ENCODE data around the gene KLHL1.

The KLHL1 gene

GRCh38 chr13:70014337-70014736 is 93.9 kb downstream of the KLHL1 start:
- H3K27ac ChIP-seq (ENCODE audit: low read depth, low read length), result no peak overlapping the region
- H3K36me3 ChIP-seq (ENCODE audit: insufficient read depth, low read length), result no peaks in the 10 kb centered on the region
- no peak overlapping the region for H3K4me3 ChIP-seq (ENCODE audit: low read length)
- H3K9ac ChIP-seq (ENCODE audit: low read depth, low read length), result no peak overlapping the region
- H3K27me3 ChIP-seq (ENCODE audit: insufficient read depth, low read length), result no peaks in the 10 kb centered on the region
- peaks cover 4% of the 10 kb centered on the region for H3K9me3 ChIP-seq (ENCODE audit: insufficient read depth, low read depth, low read length)
- H3K4me1 ChIP-seq (ENCODE audit: insufficient read depth, low read length), result no peaks in the 10 kb centered on the region

GRCh38 chr13:69999875-70000274 is 108.4 kb downstream of the KLHL1 start:
- no peaks in the 10 kb centered on the region for H3K9me3 ChIP-seq (ENCODE audit: insufficient read depth, low read depth, low read length)
- H3K9ac ChIP-seq (ENCODE audit: low read depth, low read length), result no peak overlapping the region
- WGBS, result 94% methylated on average over 1 of the region's 2 CpGs
- no peaks in the 10 kb centered on the region for H3K36me3 ChIP-seq (ENCODE audit: insufficient read depth, low read length)
- H3K4me3 ChIP-seq (ENCODE audit: low read length), result no peak overlapping the region
- H3K27ac ChIP-seq (ENCODE audit: low read depth, low read length), result no peak overlapping the region
- no peaks in the 10 kb centered on the region for H3K4me1 ChIP-seq (ENCODE audit: insufficient read depth, low read length)
- H3K27me3 ChIP-seq (ENCODE audit: insufficient read depth, low read length), result no peaks in the 10 kb centered on the region

GRCh38 chr13:69997061-69997460 is 111.2 kb downstream of the KLHL1 start:
- no peaks in the 10 kb centered on the region for H3K4me1 ChIP-seq (ENCODE audit: insufficient read depth, low read length)
- no peak overlapping the region for H3K4me3 ChIP-seq (ENCODE audit: low read length)
- H3K27me3 ChIP-seq (ENCODE audit: insufficient read depth, low read length), result no peaks in the 10 kb centered on the region
- H3K36me3 ChIP-seq (ENCODE audit: insufficient read depth, low read length), result no peaks in the 10 kb centered on the region
- WGBS, result 99% methylated on average over 4 of the region's 4 CpGs
- no peaks in the 10 kb centered on the region for H3K9me3 ChIP-seq (ENCODE audit: insufficient read depth, low read depth, low read length)
- no peak overlapping the region for H3K27ac ChIP-seq (ENCODE audit: low read depth, low read length)
- H3K9ac ChIP-seq (ENCODE audit: low read depth, low read length), result no peak overlapping the region

GRCh38 chr13:69980799-69981198 is 127.5 kb downstream of the KLHL1 start:
- Histone ChIP-seq H3K9me3 (ENCODE audit: insufficient read depth, low read depth, low read length) (no peaks in the 10 kb centered on the region), H3K36me3 (ENCODE audit: insufficient read depth, low read length) (no peaks in the 10 kb centered on the region), H3K9ac (ENCODE audit: low read depth, low read length) (no peak overlapping the region), H3K27ac (ENCODE audit: low read depth, low read length) (no peak overlapping the region), H3K4me3 (ENCODE audit: low read length) (no peak overlapping the region), H3K27me3 (ENCODE audit: insufficient read depth, low read length) (no peaks in the 10 kb centered on the region), H3K4me1 (ENCODE audit: insufficient read depth, low read length) (no peaks in the 10 kb centered on the region)

GRCh38 chr13:69975496-69975895 is 132.8 kb downstream of the KLHL1 start:
- H3K9ac ChIP-seq (ENCODE audit: low read depth, low read length), result no peak overlapping the region
- H3K36me3 ChIP-seq (ENCODE audit: insufficient read depth, low read length), result no peaks in the 10 kb centered on the region
- H3K9me3 ChIP-seq (ENCODE audit: insufficient read depth, low read depth, low read length), result no peaks in the 10 kb centered on the region
- 99% methylated on average over 2 of the region's 2 CpGs for WGBS
- no peaks in the 10 kb centered on the region for H3K4me1 ChIP-seq (ENCODE audit: insufficient read depth, low read length)
- no peak overlapping the region for H3K27ac ChIP-seq (ENCODE audit: low read depth, low read length)
- H3K4me3 ChIP-seq (ENCODE audit: low read length), result no peak overlapping the region
- H3K27me3 ChIP-seq (ENCODE audit: insufficient read depth, low read length), result no peaks in the 10 kb centered on the region

GRCh38 chr13:69970520-69970919 is 137.7 kb downstream of the KLHL1 start:
- Histone ChIP-seq H3K27ac (ENCODE audit: low read depth, low read length) (no peak overlapping the region), H3K36me3 (ENCODE audit: insufficient read depth, low read length) (no peaks in the 10 kb centered on the region), H3K9ac (ENCODE audit: low read depth, low read length) (no peak overlapping the region), H3K4me1 (ENCODE audit: insufficient read depth, low read length) (no peaks in the 10 kb centered on the region; the same call in 1 of the 2 replicates), H3K27me3 (ENCODE audit: insufficient read depth, low read length) (no peaks in the 10 kb centered on the region), H3K4me3 (ENCODE audit: low read length) (no peak overlapping the region), H3K9me3 (ENCODE audit: insufficient read depth, low read depth, low read length) (no peaks in the 10 kb centered on the region)
- 62% methylated on average over 2 of the region's 2 CpGs for WGBS

- Histone ChIP-seq H3K9me3 (ENCODE audit: insufficient read depth, low read depth, low read length) (no peaks in the 10 kb centered on the region), H3K27me3 (ENCODE audit: insufficient read depth, low read length) (no peaks in the 10 kb centered on the region), H3K27ac (ENCODE audit: low read depth, low read length) (no peak overlapping the region), H3K4me1 (ENCODE audit: insufficient read depth, low read length) (peaks cover 13% of the 10 kb centered on the region), H3K9ac (ENCODE audit: low read depth, low read length) (no peak overlapping the region), H3K4me3 (ENCODE audit: low read length) (no peak overlapping the region), H3K36me3 (ENCODE audit: insufficient read depth, low read length) (no peaks in the 10 kb centered on the region)
- 94% methylated on average over 1 of the region's 2 CpGs for WGBS
Measured at GRCh38 chr13:69959046-69959445, 149.2 kb downstream of the KLHL1 start.

GRCh38 chr13:69956839-69957238 is 151.4 kb downstream of the KLHL1 start:
- H3K9me3 ChIP-seq (ENCODE audit: insufficient read depth, low read depth, low read length), result no peaks in the 10 kb centered on the region
- peaks cover 13% of the 10 kb centered on the region for H3K4me1 ChIP-seq (ENCODE audit: insufficient read depth, low read length)
- no peak overlapping the region for H3K9ac ChIP-seq (ENCODE audit: low read depth, low read length)
- no peaks in the 10 kb centered on the region for H3K27me3 ChIP-seq (ENCODE audit: insufficient read depth, low read length)
- 100% methylated on average over 4 of the region's 5 CpGs for WGBS
- H3K36me3 ChIP-seq (ENCODE audit: insufficient read depth, low read length), result no peaks in the 10 kb centered on the region
- no peak overlapping the region for H3K4me3 ChIP-seq (ENCODE audit: low read length)
- no peak overlapping the region for H3K27ac ChIP-seq (ENCODE audit: low read depth, low read length)

GRCh38 chr13:69956349-69956748 is 151.9 kb downstream of the KLHL1 start:
- Histone ChIP-seq H3K27ac (ENCODE audit: low read depth, low read length) (no peak overlapping the region), H3K4me3 (ENCODE audit: low read length) (no peak overlapping the region)

GRCh38 chr13:69955271-69955670 is 153.0 kb downstream of the KLHL1 start:
- Histone ChIP-seq H3K9me3 (ENCODE audit: insufficient read depth, low read depth, low read length) (no peaks in the 10 kb centered on the region), H3K27ac (ENCODE audit: low read depth, low read length) (no peak overlapping the region), H3K4me1 (ENCODE audit: insufficient read depth, low read length) (peaks cover 13% of the 10 kb centered on the region), H3K4me3 (ENCODE audit: low read length) (no peak overlapping the region), H3K9ac (ENCODE audit: low read depth, low read length) (no peak overlapping the region), H3K27me3 (ENCODE audit: insufficient read depth, low read length) (no peaks in the 10 kb centered on the region), H3K36me3 (ENCODE audit: insufficient read depth, low read length) (no peaks in the 10 kb centered on the region)

More at GRCh38 chr13:69956349-69956748, 151.9 kb downstream of the KLHL1 start:
- no peaks in the 10 kb centered on the region for H3K36me3 ChIP-seq (ENCODE audit: insufficient read depth, low read length)
- no peaks in the 10 kb centered on the region for H3K27me3 ChIP-seq (ENCODE audit: insufficient read depth, low read length)
- H3K9me3 ChIP-seq (ENCODE audit: insufficient read depth, low read depth, low read length), result no peaks in the 10 kb centered on the region
- H3K4me1 ChIP-seq (ENCODE audit: insufficient read depth, low read length), result peaks cover 13% of the 10 kb centered on the region
- H3K9ac ChIP-seq (ENCODE audit: low read depth, low read length), result no peak overlapping the region
- 98% methylated on average over 2 of the region's 2 CpGs for WGBS

GRCh38 chr13:69951412-69951811 is 156.8 kb downstream of the KLHL1 start:
- Histone ChIP-seq H3K36me3 (ENCODE audit: insufficient read depth, low read length) (no peaks in the 10 kb centered on the region), H3K27ac (ENCODE audit: low read depth, low read length) (no peak overlapping the region), H3K4me1 (ENCODE audit: insufficient read depth, low read length) (no peaks in the 10 kb centered on the region), H3K27me3 (ENCODE audit: insufficient read depth, low read length) (no peaks in the 10 kb centered on the region), H3K4me3 (ENCODE audit: low read length) (no peak overlapping the region), H3K9me3 (ENCODE audit: insufficient read depth, low read depth, low read length) (no peaks in the 10 kb centered on the region), H3K9ac (ENCODE audit: low read depth, low read length) (no peak overlapping the region)
- 93% methylated on average over 2 of the region's 2 CpGs for WGBS

- H3K4me3 ChIP-seq (ENCODE audit: low read length), result no peak overlapping the region
- H3K4me1 ChIP-seq (ENCODE audit: insufficient read depth, low read length), result no peaks in the 10 kb centered on the region
- no peak overlapping the region for H3K27ac ChIP-seq (ENCODE audit: low read depth, low read length)
- no peaks in the 10 kb centered on the region for H3K9me3 ChIP-seq (ENCODE audit: insufficient read depth, low read depth, low read length)
- no peak overlapping the region for H3K9ac ChIP-seq (ENCODE audit: low read depth, low read length)
- no peaks in the 10 kb centered on the region for H3K27me3 ChIP-seq (ENCODE audit: insufficient read depth, low read length)
- no peaks in the 10 kb centered on the region for H3K36me3 ChIP-seq (ENCODE audit: insufficient read depth, low read length)
- WGBS, result 95% methylated on average over 3 of the region's 4 CpGs
Measured at GRCh38 chr13:69950160-69950559, 158.1 kb downstream of the KLHL1 start.

Data from HUES64 (cell line).